ENCODE results near the gene PTCSC3.

- TF ChIP-seq CTCF (IDR thresholded peaks at IDR 0.05) (no peak), POLR2AphosphoS5 (IDR thresholded peaks at IDR 0.05) (no peak)
These were observed 80.4 kb downstream of the PTCSC3 start for GRCh38 chr14:36096090-36096489.
